CD1c-positive myeloid dendritic cell (primary cell): Measurements from ENCODE around the gene ISCA1.
"Not testable (repeated sequence)": the region's sequence is repeated elsewhere in the genome, so short reads cannot be mapped to it uniquely, and the experiment has no call there.

ENCODE experiments used
- DNase-seq: peaks from one replicate; pipeline ENCODE4 v3.0.0-alpha.2; 2016; ENCODE audit errors: extremely low spot score

Gene ISCA1

DNA sequence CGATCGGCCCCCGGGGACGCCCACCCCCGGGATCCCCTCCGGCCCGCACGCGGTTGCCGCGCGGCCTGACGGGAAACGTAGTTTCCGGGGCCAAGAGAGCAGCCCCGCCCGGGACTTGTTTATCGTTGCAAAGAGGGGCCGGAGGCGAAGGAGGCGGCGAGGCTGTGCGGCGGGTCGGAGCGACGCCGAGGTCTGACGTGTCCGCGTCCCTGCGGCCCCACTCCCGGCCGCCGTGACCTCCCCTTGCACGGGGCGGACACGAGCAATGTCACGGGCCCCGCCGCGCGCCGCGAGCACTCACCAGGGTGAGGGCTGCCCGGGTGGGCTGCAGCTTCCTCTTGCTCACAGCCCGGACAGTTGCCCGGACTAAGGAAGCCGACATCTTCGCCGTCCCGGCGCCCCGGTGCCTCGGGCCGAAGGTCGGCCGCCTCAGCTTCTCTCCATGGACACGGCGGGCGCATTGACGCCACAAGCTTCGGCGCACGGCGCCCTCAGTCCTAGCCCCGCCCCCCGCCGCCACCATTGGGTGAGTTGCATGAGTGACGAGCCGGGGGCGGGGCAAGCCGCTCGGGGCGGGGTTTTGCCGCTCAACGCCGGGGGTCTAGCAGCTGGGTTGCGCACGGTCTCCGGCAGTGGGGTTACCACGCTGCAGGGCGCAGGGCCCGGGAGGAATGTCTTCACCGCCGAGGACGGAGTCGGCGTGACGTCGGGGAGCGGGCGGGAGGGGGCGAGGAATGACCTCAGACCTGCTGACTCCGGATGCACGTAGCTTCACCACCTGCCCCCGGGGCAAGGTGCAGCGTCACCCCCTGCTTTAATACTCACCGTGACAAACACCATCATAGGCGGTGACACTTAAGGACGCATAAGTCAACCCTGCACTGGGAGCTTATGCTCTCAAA lies at the start of gene ISCA1:
ISCA1 (minus strand) TSS at position 462 of the 902 bp plus-strand sequence; CDS start at position 382, 80 bp downstream.
- DNase-seq, result peak; percentile 98

DNA sequence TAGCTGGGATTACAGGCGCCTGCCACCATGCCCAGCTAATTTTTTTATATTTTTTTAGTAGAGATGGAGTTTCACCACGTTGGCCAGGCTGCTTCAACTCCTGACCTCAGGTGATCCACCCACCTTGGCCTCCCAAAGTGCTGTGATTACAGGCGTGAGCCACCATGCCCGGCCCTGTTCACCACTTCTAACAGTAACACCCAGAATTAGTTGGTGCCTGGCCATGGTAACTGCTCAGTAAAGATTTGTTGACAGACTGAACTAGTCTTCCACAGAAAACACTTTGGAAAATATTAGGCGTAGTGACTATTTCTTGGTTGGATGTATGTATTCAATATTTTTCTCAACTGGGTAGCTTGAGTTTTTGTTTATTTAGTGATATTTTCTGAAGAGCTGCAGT lies 47.8 kb upstream of the ISCA1 start:
- DNase-seq, result no peak

DNA sequence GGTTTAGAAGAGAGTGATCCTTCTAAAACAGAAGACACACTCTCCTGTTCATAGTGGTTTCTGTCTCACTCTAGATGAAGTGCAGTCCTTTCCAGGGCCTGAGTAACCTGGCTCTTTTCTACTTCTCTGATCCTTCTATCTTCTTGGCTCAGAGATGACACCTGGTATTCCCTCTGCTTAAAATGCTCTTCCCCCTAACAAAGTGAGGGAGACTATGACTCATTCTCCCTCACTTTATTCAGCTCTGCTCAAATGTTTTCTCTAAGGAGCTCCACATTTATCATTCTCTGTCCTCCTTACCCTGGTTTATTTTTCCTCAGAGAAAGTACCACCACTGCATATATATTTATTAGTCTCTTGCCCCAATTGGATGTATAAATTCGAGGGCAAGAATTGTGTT lies 47.3 kb upstream of the ISCA1 start:
- DNase-seq, result no peak

DNA sequence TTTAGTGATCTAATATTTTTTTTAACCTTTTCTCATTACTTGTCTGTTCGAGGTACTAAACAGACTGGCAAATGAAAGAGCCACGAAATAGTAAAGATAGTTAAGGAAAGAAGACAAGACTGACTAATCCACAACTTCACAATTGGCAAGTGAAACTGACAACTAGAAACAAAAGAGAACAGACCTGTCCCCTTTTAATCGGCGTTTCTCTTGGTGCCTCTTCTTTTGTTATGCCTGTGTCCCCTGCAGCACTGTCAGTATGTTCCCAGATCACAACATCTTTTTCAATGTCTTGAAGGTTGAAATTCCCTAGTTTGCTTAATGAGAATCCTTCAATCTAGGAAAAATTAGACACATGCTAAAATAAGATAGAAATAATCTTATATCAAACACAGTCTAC lies 45.8 kb upstream of the ISCA1 start:
- no peak for DNase-seq

DNA sequence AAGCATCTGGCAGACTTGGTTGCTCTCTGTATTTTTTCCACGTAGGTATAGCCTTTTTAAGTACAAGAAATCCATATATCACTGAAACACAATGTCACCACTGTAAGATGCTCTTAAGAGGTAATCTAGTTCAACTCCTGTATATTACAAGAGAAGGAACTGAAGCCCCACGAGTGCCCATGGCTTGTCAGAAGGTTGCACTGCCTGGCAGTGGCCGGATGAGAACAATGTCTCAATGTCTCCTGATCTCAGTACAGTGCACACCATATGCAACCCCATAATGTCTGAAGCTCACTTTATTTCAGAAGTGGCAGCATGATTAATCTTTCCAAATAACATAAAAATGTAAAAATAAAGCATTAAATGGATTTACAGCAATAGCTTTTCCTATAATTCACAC lies 44.2 kb upstream of the ISCA1 start:
- DNase-seq, result no peak

DNA sequence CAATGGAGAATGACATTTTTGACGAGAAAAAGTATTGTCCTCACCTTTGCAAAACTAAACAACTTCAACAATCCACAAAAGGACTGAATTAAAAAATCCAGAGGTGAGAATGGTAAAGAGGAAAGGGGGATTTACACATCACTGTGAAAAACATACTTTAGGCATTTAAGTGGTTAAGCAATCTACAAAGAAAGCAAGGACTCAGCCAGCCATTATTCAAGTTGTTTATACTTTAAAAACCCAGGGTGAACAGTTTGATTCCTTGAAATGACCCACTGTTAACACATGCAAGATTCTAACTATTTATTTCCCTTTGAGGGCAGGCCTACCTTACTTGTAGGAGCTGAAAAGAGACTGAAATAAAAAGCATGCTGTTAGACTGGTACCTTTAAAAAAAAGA lies 42.6 kb upstream of the ISCA1 start:
- DNase-seq, result no peak

DNA sequence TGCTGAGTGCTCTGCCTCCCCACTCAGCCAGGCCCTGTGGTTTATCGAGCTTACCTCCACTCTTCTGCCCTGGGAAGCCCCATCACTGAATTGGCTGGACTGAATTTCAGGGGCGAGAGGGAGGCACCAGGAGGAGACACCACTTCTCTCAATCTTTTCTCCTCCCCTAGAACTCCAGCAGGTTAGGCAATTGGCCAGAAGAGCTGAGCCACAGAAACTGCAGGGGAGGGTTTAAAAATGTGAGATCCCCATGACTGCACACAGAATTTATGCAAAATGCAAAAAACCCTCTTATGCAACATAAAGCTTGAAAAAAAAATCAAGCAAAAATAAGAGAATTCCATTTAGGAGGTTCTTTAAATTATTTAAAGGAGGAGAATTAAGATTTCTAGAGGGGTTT lies 42.0 kb upstream of the ISCA1 start:
- DNase-seq, result no peak

DNA sequence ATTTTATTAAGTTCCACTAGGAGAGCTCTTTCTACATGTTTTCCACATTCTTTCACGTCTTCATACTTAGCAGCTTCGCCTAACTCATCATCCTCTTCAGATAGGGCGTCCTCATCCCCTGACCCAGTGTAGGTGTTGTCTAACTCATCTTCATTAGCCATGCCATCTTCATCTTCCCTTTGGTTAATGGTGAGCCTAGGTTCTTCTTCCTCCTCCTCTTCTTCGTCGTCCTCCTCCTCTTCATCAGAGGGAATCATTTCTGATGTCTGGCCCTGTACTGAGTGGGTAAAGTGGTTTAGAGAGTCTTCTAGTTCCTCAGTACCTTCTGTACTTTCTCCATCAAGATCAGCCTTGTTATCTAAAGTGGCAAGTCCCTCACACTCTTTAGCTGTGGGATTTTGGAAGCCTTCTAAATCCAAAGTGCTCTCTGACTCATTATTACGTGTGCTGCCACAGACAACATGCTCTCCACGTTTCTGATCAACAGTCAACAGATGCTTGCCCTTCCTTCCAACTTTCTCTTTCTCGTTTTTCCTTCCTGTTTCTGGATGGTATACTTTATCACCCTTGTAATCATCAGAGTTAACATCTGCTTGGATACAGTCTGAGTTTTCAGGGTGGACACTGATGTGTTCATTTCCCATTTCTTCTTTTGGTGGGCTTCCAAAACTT lies 40.8 kb upstream of the ISCA1 start:
- no peak for DNase-seq

DNA sequence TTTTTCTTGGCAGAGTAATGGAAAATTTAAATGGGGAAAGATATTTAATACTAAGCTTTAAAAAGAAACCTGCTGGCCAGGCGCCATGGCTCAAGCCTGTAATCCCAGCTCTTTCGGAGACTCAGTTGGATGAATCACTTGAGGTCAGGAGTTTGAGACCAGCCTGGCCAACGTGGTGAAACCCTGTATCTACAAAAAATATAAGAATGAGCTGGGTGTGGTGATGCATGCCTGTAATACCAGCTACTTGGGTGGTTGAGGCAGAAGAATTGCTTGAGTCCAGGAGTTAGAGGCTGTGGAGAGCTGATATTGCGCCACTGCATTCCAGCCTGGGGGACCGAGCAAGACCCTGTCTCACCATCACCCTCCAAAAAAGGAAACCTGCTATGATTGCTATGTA lies 39.0 kb upstream of the ISCA1 start:
- no peak for DNase-seq

DNA sequence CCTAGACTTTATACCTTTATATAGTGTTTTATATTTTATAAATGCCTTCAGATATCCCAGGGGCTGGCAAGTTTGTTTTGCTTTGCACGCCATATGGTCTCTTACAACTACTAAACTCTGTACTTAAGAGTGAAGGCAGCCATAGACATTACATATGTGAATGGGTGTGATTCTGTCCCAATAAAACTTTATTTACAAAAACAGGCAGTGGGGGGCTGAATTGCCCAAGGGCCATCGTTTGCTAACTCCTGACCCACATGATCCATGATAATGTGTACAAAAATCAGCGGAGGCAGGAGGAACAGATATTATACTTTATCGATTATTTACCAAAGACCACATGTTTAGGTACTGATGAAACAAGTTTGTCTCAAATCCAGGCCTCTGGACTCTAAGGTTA lies 35.8 kb upstream of the ISCA1 start:
- no peak for DNase-seq

DNA sequence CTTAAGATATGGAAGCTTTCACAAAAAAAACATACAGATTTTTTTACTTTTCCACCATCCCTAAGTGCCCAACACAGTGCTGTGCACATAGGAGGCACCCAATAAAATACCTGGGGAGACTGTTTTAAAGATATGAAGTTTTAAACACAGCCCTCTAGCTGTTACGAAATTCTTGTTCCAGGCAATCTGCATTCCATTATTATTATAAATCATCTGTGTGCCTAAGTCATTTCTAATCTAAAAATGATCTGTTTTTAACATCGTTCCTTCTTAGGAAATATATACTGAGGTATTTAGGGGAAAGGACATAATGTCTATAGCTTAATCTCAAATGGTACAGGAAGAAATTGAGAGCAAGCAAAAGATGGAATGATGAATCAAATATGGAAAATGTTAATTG lies 32.7 kb upstream of the ISCA1 start:
- no peak for DNase-seq

DNA sequence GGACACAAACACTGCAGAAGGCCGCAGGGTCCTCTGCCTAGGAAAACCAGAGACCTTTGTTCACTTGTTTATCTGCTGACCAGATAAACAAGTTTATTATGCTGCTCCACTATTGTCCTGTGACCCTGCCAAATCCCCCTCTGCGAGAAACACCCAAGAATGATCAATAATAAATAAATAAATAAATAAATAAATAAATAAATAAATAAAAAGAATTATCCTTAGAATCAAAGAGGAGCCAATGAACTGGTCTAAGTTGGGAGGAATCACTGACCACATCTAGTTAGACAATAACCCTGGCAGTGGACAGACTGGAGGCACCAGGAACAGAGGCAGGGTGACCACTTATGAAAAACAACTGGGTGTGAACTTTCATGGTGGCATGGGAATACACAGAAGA lies 30.6 kb upstream of the ISCA1 start:
- DNase-seq, result not testable (repeated sequence)

DNA sequence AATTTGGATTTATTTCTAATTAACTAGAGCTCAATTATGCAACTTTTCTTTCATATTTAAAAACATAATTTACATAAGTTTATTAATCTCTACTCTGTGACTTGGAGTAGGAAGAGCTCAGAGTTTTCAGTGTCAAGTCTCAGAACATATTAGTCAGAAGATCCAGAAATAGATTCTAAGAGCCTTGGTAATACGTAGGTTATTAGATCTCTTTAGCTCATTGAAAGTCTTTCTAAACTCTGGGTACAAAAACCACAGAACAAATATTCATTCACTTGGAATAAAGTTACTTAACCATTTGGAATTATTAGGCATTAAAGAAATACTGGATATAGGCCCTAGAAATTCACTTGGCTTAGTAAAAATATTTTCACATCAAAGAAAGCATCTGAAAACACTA lies 26.3 kb upstream of the ISCA1 start:
- DNase-seq, result no peak

DNA sequence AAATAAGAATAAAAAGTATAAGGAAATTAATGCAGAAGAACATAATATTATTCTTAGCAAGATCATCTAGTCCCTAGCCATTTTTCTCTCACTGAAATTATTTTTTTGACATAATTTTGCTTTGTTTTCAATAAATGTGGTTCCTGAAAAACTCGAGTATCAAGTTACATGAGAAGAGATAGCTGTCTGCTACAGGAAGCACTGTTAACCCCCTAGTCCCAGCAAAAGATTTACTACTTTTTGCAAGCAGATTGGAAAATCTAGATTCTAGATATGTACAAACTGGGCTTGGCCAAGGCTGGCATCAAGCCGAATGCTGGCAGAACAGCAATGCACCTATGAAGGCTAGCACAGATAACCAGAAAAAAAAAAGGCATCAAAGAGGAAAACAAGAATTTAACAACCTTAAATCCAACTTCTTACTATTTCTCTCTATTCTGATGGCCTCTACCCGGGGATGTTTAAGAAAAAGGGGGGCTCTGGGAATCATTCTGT lies 21.9 kb upstream of the ISCA1 start:
- no peak for DNase-seq

DNA sequence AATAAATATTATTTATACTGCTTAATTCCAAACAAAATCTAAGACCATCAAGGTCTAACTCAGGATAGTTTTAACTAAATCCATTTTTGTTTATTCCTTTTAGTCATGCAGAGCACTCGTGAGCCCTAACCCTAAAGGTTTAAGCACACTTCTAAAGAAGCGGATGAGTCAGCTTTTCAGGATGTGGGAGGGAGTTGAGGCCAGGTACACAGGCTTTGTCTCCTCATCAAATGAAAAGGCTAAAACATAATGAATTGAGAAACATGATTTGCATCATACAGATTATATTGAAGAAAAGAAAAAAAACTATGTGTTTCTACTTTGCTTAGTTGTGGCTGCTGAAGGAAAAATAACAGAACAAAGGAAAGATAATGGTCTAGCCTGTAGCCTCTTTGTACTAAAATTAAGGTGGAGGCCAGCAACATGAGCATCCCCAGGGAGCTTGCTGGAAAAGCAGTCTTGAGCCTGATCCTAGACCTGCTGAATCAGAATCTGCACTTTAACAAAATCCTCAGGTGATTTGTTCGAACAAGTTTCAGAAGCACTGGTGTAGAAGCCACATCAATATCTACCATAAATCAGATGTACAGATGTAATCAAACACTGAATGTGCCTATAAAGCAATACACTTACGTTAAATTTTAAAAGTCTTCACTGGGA lies 21.1 kb upstream of the ISCA1 start:
- DNase-seq, result peak; percentile 43

DNA sequence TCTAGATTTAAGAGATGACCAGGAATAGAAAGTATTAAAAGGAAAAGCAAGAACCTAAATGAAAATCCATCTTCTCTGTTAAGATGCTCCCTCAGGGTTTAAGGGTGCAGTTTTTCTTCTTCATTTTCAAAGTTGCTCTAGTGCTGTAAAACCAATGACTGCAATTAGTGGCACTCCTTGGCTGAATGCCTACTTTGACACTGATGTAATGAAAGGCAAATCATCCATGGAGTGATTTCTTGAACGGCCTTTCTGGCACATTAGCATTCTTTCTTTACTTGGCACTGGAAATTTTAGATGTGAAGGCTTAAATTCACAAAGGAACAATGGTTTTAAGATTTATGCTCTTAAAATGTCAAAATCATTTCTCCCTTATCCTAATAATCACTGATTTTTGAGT lies 19.3 kb upstream of the ISCA1 start:
- DNase-seq, result no peak

DNA sequence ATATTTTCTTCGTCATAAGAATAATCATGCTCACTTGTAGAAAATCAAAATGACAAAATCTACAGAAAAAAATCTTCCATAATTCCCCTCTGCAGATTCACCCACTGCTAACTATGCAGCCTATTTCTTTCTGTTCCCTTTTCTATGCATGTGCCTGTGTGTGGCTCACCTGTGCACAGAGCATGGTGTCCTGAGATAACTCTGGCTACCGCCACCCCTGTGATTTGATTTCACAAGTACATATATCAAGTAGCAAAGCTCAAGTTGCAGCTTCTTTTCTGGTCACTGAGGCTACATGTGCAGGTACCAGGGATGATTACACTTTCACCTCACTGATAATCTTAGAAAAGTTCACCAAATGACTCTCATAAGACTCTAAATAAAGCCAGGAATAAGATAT lies 18.4 kb upstream of the ISCA1 start:
- no peak for DNase-seq

DNA sequence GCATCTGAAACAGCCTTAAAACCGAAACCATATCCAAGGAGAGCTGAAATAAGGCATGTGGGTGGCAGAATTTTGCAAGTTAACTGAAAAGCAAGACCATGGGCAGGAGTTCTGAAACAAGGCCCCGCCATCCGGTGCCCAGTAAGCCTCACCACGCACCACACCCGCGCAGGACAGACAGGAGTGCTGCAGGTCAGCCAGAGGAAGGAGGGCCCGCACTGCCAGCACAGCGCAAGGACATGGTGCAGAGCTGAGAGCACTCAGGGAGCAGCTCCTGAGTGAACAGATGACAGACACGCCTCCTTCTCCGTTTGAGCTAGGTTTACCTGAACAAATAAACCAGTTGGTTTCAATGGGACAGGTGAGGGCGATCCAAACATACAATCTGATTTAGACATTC lies 16.5 kb upstream of the ISCA1 start:
- DNase-seq, result no peak

DNA sequence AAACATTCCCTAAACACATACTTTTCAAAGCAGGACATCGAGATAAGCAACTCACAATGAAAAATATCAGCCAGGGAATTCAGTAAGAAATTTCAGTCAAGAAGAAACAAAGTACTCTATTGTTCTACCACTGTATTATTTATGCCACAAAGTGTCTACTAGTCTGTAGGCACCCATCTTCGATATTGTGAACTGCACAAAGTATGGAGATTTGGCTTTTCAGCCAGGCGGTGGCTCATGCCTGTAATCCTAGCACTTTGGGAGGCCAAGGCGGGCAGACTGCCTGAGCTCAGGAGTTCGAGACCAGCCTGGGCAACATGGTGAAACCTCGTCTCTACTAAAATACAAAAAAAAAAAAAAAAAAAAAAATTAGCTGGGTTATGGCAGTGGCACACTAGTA lies 8.0 kb upstream of the ISCA1 start:
- DNase-seq, result not testable (repeated sequence)

DNA sequence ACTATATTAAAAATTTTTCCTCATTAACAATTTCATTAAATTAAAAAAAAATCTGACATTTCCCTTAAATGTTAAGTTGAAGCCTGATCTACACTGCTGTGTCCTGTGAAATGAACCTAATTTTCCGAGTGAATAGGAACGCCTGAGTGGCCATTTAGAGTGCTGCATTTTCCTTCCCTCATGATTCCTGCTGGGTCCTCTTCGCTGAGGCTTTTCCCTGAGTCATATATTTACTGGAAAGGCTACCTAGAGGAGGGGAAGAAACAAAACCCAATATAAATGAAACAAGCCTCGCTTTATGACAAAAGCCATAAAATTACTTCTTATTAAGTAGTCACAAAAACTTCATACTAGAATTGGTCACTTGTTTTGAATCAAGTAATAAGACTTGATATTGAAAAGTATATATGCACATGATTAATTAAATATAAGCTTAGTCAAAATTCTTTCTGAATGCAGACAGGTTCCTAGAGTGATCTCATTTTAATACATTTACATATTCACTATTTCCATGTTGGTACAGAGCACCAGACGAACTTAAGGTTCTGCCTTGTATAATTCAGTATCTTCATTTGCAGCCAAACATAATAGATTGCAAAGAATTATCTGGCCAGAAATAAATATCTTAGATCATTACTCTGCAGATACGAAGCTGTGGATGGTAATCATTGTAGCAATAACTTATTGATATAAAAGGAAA lies 6.3 kb upstream of the ISCA1 start:
- DNase-seq, result no peak

DNA sequence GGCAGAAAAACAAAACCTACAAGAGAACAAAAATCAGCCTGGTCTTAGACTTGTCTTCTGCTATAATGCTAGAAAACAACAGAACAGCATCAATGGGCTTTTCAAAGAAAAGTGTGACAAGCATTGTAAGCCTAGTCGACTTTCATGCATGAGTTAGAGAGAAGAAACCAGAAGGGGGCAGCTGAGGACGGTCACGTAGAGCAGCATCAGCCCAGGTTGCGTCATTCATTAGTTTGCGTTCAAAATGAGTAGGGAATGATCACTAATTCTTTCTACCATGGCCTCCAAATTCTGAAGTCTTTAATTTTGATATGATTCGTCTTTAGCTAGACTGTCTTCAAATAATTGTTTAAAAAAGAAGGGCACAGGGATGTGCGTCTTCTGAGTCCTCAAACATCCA lies 4.7 kb upstream of the ISCA1 start:
- DNase-seq, result peak; percentile 19

DNA sequence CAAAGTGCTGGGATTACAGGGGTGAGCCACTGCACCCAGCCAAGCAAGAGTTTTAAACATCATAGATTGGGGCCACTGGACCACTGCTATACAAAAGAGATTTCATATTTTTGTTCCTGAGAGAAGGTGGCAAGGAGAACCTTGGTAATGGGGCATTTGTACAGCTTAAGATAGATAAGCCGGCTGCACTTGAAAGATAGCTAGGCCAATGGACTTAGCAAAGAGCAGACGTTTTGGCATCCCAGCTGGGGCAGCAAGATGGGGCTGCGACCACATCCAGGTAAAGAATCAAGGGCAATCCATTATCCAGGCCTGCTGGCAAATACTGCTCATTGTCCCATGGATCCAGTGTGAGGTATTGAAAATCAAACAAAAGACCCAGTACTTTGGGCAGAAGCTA lies 3.9 kb upstream of the ISCA1 start:
- no peak for DNase-seq
